Ascending aorta (tissue), 2 donors: Measurements from ENCODE around the gene RPRML. TPM values are rescaled to one million over a fixed set of nuclear protein-coding genes. Genes with fewer than 3 reads are reported as not detected.

Experiments
- DNase-seq, 2 donors: peaks; one replicate each; pipeline ENCODE4 v3.0.0-alpha.2; 2019; ENCODE audit warnings: low spot score in 2 of 2
- H3K27ac ChIP-seq, 2 donors: fragments of 200-600 bp; sonication (generic); one replicate each; pipeline ENCODE4 v1.5.1; 2016 to 2017; ENCODE audit warnings: mild to moderate bottlenecking in 1 of 2
- H3K27me3 ChIP-seq: fragments of 200-600 bp; sonication (generic); one replicate; pipeline ENCODE4 v1.5.1; 2017
- H3K36me3 ChIP-seq, 2 donors: fragments of 200-600 bp; sonication (generic); one replicate each; pipeline ENCODE4 v1.5.1; 2016
- H3K4me1 ChIP-seq, 2 donors: fragments of 200-600 bp; sonication (generic); one replicate each; pipeline ENCODE4 v1.5.1; 2016 to 2017; ENCODE audit warnings: mild to moderate bottlenecking in 1 of 2
- H3K4me3 ChIP-seq, 2 donors: fragments of 200-600 bp; sonication (generic); one replicate each; pipeline ENCODE4 v1.5.1; 2016 to 2017; ENCODE audit warnings: mild to moderate bottlenecking in 1 of 2
- H3K9me3 ChIP-seq, 2 donors: fragments of 200-600 bp; sonication (generic); one replicate each; pipeline ENCODE4 v1.5.1; 2016
- CTCF ChIP-seq, 3 experiments: fragments of 200-600 bp in 2 of 3; fragments of 450-650 bp in 1 of 3; sonication (generic) in 2 of 3; IDR thresholded peaks; one replicate each; pipeline ENCODE4 v1.5.1; 2016 to 2019; ENCODE audit warnings: antibody characterized with exemption in 3 of 3, mild to moderate bottlenecking in 1 of 3, moderate library complexity in 1 of 3
- intact Hi-C: fragments of 100-400 bp; cut with DNase I; formaldehyde crosslinking; loops from one replicate; pipeline ENCODE4 v1.15.1; 2023
- total RNA-seq: library from RNA; depleted of rRNA; stranded (reverse); fragments of >200 nt; gene quantifications from one replicate; pipeline ENCODE4 v1.1.0, GENCODE V29; 2016

The RPRML gene
- total RNA-seq, 1 donor from 2014 or later, result not detected

DNA sequence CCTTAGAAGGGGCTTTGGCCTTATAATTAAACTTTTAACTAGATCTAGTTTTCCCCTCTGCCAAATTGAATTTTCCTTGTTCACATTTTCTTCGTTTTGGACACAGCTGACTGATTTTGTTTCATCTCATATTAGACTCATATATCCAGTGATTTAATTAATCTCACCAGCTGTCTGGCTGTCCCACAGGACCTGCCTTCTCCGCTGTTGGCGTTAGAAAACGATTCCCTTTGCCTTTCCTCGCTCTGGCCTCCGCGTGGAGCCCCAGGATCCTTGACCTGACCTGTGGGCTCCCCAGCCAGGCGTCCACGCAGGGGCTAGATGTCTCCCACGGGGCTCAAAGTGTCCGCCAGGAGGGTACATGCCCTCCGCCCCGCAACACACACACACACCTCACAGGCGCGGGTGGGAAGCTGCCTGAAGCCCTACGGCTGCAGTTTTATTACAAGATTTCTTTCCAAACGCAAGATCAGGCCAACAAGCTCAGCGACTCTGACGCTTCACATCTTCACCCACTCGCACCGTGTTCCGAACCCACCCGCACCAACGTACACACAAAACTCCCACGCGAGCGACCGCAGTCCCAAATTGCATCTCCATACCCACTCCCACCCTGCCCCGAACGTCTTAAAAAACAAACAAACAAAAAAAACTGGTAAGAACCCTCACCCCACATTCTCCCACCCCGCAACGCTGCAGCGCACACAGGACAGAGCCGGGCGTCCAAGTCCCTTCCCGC, 1.1 kb downstream of the RPRML start:
- no peaks in the 10 kb centered on the region for H3K27me3 ChIP-seq
- H3K4me3 ChIP-seq, result peak overlapping the region; percentile 72 to 91
- no peak overlapping the region for H3K27ac ChIP-seq
- TF ChIP-seq CTCF (IDR thresholded peaks at IDR 0.05), result no peak
- H3K9me3 ChIP-seq, result no peaks in the 10 kb centered on the region
- H3K4me1 ChIP-seq, result peaks cover 11 to 13% of the 10 kb centered on the region in 2 donors
- DNase-seq, result no peak
- H3K36me3 ChIP-seq, result no peaks in the 10 kb centered on the region
- intact Hi-C loops, result no loop called here

- H3K4me3 ChIP-seq, result no peak overlapping the region
- no peaks in the 10 kb centered on the region for H3K27me3 ChIP-seq
- intact Hi-C loops, result no loop called here
- DNase-seq, result no peak
- no peak overlapping the region for H3K27ac ChIP-seq
- H3K4me1 ChIP-seq, result peaks cover 11 to 13% of the 10 kb centered on the region in 2 donors
- no peak for TF ChIP-seq CTCF (IDR thresholded peaks at IDR 0.05)
- no peaks in the 10 kb centered on the region for H3K9me3 ChIP-seq
- H3K36me3 ChIP-seq, result no peaks in the 10 kb centered on the region
These were observed 1.7 kb downstream of the RPRML start for GRCh38 chr17:46977348-46977747.

DNA sequence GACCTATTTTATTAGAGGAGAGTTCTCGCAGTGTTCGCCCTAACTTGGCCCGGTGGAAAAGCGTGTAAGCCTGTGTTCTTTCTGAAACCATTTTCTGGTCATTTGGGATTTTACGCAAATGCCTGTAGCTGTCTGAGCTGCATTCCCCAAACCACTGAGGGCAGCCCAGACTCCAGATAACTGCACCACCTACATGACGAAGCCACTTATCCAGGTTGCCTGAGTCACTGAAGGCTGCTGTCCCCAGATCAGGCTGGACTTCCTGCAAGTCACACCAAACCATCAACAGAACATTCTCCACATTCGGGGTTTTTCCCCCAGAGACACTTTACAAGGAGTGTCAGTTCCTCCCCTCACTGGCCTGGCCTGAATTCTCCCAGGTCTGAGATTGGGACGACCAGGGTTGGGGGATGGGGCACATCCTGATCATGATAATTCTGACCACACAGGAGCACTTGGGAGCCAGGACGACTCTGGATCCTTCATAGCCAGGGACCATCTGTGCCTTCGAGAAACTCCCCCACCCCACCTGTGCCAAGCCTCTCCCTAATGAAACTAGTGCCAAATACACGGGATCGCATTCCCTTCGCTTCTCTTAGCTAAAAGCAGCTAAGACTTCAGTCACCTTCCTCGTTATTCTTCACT, 2.3 kb downstream of the RPRML start:
- DNase-seq, result no peak
- Histone ChIP-seq H3K9me3 (no peaks in the 10 kb centered on the region), H3K27me3 (no peaks in the 10 kb centered on the region)

DNA sequence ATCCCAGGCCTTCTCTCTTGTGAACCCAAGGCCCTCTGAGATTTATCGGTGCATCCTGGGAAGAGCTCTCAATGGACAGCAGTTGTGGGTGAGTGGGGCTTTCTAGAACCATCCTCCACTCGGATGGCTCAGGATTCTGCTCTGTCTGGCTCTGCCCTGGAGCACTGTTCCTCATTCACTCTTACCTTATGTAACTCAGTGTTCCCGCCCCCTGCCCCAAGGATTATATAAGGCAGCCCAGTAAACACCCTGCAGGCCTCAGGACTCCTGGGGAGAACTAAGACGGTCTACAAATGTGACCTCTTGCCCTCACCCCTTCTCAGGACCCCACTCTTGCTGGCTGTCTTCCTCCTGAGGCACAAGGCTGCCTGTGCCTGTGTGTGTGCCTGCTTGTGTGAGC, 3.8 kb downstream of the RPRML start:
- Histone ChIP-seq H3K4me1 (peaks cover 11 to 13% of the 10 kb centered on the region in 2 donors), H3K27me3 (no peaks in the 10 kb centered on the region), H3K36me3 (no peaks in the 10 kb centered on the region), H3K27ac (no peak overlapping the region), H3K4me3 (no peak overlapping the region), H3K9me3 (no peaks in the 10 kb centered on the region)
- DNase-seq, result no peak
- no peak for TF ChIP-seq CTCF (IDR thresholded peaks at IDR 0.05)
- intact Hi-C loops, result no loop called here

More for the DNA sequence above, 2.3 kb downstream of the RPRML start:
- intact Hi-C loops, result no loop called here
- TF ChIP-seq CTCF (IDR thresholded peaks at IDR 0.05), result no peak
- no peak overlapping the region for H3K4me3 ChIP-seq
- H3K27ac ChIP-seq, result no peak overlapping the region
- H3K36me3 ChIP-seq, result no peaks in the 10 kb centered on the region
- peaks cover 11 to 13% of the 10 kb centered on the region in 2 donors for H3K4me1 ChIP-seq

DNA sequence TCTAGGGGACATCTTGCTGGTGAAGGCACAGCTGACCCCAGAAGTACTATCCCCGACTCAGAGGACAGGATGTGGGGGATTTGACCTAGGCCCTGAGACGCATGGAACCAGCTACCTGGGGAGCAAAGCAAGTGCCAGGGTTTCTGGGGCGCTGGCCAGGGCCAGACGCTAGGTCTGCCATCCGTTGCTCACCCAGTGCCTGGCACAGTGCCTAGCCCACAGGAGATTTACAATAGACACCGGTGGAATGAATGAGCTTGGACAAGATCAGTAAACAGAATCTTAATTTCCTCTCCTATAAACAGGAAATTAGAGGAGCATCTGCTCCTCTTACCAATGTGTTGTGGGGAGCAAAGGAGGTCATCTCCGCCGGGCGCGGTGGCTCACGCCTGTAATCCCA, 5.0 kb downstream of the RPRML start:
- Histone ChIP-seq H3K4me3 (no peak overlapping the region), H3K36me3 (peaks cover 0 to under 1% of the 10 kb centered on the region in 2 donors), H3K9me3 (no peaks in the 10 kb centered on the region), H3K27me3 (no peaks in the 10 kb centered on the region), H3K4me1 (peaks cover 6 to 8% of the 10 kb centered on the region in 2 donors), H3K27ac (no peak overlapping the region)
- no peak for DNase-seq
- intact Hi-C loops, result no loop called here
- no peak for TF ChIP-seq CTCF (IDR thresholded peaks at IDR 0.05)
